T-helper 2 cell treated with Interferon-gamma antibody and Interleukin-4, amounts not matched to agents 5 μg/mL and 100 μg/mL, for 36 hours (primary cell): ENCODE data around the gene DNAJC6.

Experiments
- DNase-seq: peaks from one replicate; pipeline ENCODE4 v3.0.0; 2021; ENCODE audit warnings: low spot score
- H3K27ac Mint-ChIP-seq: one replicate; pipeline ENCODE4 v1.8.0; 2021; ENCODE audit warnings: mild to moderate bottlenecking, mixed read lengths
- H3K27me3 Mint-ChIP-seq: one replicate; pipeline ENCODE4 v1.8.0; 2021; ENCODE audit warnings: low read depth, mixed read lengths
- H3K36me3 Mint-ChIP-seq: one replicate; pipeline ENCODE4 v1.8.0; 2021; ENCODE audit warnings: low read depth, mixed read lengths
- H3K4me1 Mint-ChIP-seq: one replicate; pipeline ENCODE4 v1.8.0; 2021; ENCODE audit warnings: low read depth, mixed read lengths
- H3K4me3 Mint-ChIP-seq: one replicate; pipeline ENCODE4 v1.8.0; 2022; ENCODE audit warnings: mild to moderate bottlenecking, moderate library complexity, mixed read lengths
- H3K9me3 Mint-ChIP-seq: one replicate; pipeline ENCODE4 v1.8.0; 2021; ENCODE audit warnings: mixed read lengths

DNAJC6 gene

DNA sequence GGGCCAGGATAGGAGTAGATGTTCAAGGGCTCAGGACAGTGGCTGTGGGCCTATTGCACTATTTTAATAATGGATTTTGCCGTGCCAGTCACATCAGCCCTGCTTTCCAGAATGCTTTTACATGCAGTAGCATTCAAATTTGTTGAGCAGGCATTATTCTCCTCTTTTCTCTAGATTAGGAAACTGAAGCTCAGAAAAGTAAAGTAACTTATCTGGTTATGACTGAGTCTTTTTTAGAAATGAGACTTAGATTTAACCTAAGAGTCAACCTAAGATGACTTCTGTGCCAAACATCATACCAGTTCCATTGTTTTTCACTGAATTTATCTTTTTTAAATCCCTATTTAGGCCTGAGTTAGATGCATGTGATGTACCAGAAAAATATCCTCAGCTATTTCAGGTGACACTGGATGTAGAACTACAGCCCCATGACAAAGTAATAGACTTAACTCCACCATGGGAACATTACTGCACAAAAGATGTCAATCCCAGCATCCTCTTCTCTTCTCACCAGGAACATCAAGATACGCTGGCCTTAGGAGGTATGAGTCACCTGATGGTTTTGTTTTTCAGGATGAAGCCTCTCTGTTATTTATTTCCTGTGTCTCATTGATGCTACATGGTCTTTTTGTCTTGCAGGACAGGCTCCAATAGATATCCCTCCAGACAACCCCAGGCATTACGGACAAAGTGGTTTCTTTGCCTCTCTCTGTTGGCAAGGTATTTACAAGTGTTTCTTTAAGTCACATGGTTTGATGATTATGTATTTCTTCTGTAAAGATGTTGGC, 79.8 kb downstream of the DNAJC6 start:
- peaks cover 34% of the 10 kb centered on the region for H3K4me1 Mint-ChIP-seq
- DNase-seq, result no peak
- H3K27ac Mint-ChIP-seq, result peak overlapping the region; percentile 34
- H3K27me3 Mint-ChIP-seq, result no peaks in the 10 kb centered on the region
- peaks cover 4% of the 10 kb centered on the region for H3K36me3 Mint-ChIP-seq
- no peak overlapping the region for H3K4me3 Mint-ChIP-seq
- H3K9me3 Mint-ChIP-seq, result no peaks in the 10 kb centered on the region

DNA sequence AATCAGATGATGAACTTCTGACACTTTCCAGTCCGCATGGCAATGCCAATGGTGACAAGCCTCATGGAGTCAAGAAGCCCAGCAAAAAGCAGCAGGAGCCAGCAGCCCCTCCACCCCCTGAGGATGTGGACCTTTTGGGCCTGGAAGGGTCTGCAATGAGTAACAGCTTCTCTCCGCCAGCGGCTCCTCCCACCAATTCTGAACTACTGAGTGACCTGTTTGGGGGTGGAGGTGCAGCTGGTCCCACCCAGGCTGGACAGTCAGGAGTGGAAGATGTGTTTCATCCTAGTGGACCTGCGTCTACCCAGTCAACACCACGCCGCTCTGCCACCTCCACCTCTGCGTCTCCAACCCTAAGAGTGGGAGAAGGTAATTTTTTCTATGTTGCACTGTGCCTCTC, 83.2 kb downstream of the DNAJC6 start:
- peak overlapping the region; percentile 49 for H3K27ac Mint-ChIP-seq
- H3K36me3 Mint-ChIP-seq, result peaks cover 4% of the 10 kb centered on the region
- no peaks in the 10 kb centered on the region for H3K27me3 Mint-ChIP-seq
- no peak overlapping the region for H3K4me3 Mint-ChIP-seq
- no peak for DNase-seq
- H3K9me3 Mint-ChIP-seq, result no peaks in the 10 kb centered on the region
- peaks cover 62% of the 10 kb centered on the region for H3K4me1 Mint-ChIP-seq

DNA sequence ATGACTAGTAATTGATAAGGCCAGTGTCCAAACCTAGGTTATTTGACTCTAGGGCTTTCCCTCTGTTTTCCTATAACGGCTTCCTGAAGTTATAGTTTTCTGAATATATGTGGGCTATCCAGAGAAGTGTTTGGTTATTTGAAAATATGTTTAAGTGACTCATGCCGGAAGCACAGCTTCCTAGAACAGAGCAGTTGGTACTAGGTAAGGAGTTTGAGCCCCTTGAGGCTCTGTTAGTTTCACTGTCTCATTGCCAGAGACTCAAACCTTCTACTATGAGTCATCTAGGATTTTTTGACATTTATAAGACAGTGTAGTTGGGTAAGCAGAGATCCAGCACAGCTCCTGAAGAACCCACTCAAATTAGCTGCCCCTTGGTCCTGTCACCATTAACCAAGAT, 84.0 kb downstream of the DNAJC6 start:
- peaks cover 5% of the 10 kb centered on the region for H3K36me3 Mint-ChIP-seq
- peaks cover 69% of the 10 kb centered on the region for H3K4me1 Mint-ChIP-seq
- H3K9me3 Mint-ChIP-seq, result no peaks in the 10 kb centered on the region
- peak; percentile 46 for DNase-seq
- peak overlapping the region; percentile 72 for H3K27ac Mint-ChIP-seq
- H3K27me3 Mint-ChIP-seq, result no peaks in the 10 kb centered on the region
- H3K4me3 Mint-ChIP-seq, result peak overlapping the region; percentile 46

DNA sequence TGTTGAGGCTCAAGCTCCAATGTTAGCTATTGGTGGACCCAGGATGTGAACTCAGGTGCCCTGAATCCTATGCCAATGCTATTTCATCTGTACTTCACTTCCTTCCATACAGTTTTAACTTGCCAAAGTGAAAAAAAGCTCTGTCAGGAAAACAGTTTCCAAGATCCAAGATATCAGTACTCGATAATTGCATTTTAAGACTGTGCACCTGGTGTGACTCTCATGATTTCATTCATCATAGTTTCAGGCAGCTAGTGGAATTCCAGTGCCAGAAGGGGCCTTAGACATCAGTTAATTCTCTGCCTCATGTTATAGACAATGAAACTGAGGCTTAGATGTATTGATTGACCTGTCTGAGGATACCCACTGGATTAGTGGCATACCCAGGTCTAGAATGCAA, 84.6 kb downstream of the DNAJC6 start:
- H3K4me1 Mint-ChIP-seq, result peaks cover 73% of the 10 kb centered on the region
- H3K36me3 Mint-ChIP-seq, result peaks cover 4% of the 10 kb centered on the region

DNA sequence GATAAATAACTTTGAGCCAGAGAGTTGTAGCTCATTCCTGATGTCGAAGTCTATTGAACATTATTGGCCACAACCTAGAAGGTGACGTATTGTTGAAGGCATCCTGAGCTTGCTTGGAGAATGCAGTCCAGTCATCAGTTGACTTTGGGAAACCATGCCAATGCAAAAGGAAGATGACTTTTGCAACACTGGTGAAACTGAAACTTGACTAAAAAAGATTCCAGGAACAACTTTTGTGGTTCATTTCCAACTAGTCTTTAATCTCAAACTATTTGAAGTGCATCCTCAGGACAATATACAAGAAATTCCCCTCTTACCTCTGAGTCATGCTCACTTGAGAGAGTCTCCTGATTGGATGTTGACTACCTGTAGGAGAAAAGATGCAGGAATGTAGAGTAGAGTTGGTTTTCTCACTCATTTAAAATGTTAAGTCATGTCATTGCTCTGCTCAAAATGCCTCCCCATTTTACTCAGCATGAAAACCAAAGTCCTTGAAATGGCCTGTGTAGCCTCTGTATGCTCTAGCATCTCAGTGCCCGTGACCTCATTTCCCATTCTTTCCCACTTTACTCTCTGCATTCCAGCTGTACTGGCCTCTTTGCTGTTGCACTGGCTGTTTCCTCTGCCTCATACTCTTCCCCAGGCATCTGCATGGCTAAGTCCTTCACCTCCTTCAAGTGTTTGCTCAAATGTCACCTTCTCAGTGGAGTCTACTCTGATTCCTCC, 86.7 kb downstream of the DNAJC6 start:
- no peaks in the 10 kb centered on the region for H3K9me3 Mint-ChIP-seq
- peaks cover 67% of the 10 kb centered on the region for H3K4me1 Mint-ChIP-seq
- no peaks in the 10 kb centered on the region for H3K27me3 Mint-ChIP-seq
- H3K27ac Mint-ChIP-seq, result peak overlapping the region; percentile 55
- peak; percentile 30 for DNase-seq
- peak overlapping the region; percentile 25 for H3K4me3 Mint-ChIP-seq
- H3K36me3 Mint-ChIP-seq, result peaks cover 4% of the 10 kb centered on the region

More for the DNA sequence above, 84.6 kb downstream of the DNAJC6 start:
- DNase-seq, result no peak
- Mint-ChIP-seq H3K4me3 (peak overlapping the region; percentile 46), H3K27ac (peak overlapping the region; percentile 72), H3K27me3 (no peaks in the 10 kb centered on the region), H3K9me3 (no peaks in the 10 kb centered on the region)

DNA sequence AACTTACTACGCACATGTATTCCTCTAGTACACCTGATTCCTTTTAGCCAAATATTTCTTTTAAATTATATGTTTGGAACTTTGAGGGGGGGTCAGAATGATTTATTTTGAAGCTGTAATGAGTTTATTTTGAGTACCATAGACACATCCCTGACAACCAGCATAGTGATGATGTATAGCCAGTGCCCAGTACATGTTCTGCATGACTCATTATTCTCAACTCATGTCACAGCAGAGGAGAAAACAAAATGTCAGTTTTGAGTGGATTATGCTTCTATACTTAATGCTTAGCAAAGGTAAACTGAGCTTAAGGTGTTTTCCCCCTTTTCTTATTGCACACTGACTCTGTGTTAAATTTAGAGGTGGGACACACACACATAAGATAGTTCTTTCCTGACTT, 88.7 kb downstream of the DNAJC6 start:
- H3K36me3 Mint-ChIP-seq, result peaks cover 2% of the 10 kb centered on the region
- H3K27me3 Mint-ChIP-seq, result no peaks in the 10 kb centered on the region
- H3K4me3 Mint-ChIP-seq, result no peak overlapping the region
- H3K9me3 Mint-ChIP-seq, result no peaks in the 10 kb centered on the region
- no peak overlapping the region for H3K27ac Mint-ChIP-seq
- peaks cover 54% of the 10 kb centered on the region for H3K4me1 Mint-ChIP-seq
- no peak for DNase-seq

DNA sequence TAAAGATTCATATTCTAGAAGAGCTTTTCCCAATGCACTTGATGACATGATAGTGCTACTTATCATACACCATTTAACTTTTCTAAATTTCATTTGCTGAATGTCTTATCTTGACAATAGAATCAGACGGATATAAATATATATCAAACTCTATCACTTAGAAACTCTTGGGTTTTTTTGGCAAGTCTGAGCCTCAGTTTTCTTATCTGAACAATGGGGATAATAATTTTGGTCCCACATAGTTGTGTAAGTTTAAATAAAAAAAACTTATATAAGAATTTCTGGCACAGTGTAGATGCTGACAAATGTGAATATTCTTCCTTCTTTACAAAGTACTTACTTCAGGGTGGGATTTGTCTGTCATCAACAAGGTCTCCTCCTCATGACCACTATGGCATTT, 89.7 kb downstream of the DNAJC6 start:
- no peak overlapping the region for H3K27ac Mint-ChIP-seq
- DNase-seq, result no peak
- no peaks in the 10 kb centered on the region for H3K9me3 Mint-ChIP-seq
- H3K4me1 Mint-ChIP-seq, result peaks cover 46% of the 10 kb centered on the region
- peaks cover 2% of the 10 kb centered on the region for H3K36me3 Mint-ChIP-seq
- no peaks in the 10 kb centered on the region for H3K27me3 Mint-ChIP-seq
- H3K4me3 Mint-ChIP-seq, result no peak overlapping the region

DNA sequence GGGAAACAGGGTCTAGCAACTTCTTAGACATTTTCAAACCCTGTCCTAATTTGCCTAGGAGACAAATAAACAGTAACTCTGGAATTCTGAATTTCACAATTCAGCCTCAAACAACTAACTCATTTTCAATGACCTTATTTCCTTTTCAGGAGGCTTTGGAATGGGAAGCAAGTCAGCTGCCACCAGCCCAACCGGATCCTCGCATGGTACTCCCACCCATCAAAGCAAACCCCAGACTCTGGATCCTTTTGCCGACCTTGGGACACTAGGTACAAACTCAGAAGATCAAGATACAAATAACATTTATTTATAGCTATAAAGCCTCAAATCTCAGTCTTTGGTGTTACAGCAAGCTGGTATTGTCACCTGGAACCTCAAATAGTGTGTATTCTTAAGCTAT, 92.3 kb downstream of the DNAJC6 start:
- Mint-ChIP-seq H3K27ac (no peak overlapping the region), H3K9me3 (no peaks in the 10 kb centered on the region), H3K36me3 (peaks cover 2% of the 10 kb centered on the region)

DNA sequence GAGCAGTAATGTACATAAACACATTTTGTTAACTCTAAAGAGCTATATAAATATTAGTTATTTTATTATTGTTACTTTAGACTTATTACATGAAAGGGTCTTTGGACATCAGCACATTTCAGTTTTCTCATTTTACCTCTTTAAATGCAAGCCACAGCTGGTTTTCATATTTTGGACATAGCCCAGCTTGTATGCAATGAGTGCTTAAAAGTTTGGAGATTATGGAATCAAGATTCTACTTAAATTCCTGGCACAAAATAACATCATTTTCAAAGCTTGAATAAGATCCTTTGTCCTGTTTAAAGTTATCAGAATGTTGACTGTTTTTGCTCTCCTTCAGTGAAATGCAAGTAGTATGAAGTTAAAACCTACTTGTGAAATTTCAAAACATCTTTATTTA, 95.6 kb downstream of the DNAJC6 start:
- Mint-ChIP-seq H3K4me3 (no peak overlapping the region), H3K9me3 (no peaks in the 10 kb centered on the region)

More for the DNA sequence above, 92.3 kb downstream of the DNAJC6 start:
- no peak overlapping the region for H3K4me3 Mint-ChIP-seq
- no peak for DNase-seq
- H3K27me3 Mint-ChIP-seq, result peaks cover 7% of the 10 kb centered on the region
- peaks cover 24% of the 10 kb centered on the region for H3K4me1 Mint-ChIP-seq

DNA sequence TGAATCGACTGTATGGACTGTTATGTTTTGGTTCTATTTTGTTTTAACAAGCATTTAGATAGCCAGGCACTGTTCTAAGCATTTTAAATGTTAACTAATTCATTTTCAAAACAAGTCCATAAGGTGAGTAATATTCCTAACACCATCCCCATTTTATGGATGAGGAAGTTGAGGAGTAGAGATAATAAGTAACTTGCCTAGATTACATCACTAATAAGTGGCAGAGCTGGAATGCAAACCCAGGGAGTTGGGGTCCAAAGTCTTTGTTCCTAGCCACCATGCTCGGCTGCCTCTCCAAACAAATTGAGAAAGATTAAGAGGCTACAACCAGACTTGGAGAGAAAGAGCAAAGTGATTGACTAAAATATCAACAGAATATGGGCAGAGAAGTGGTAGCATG, 98.5 kb downstream of the DNAJC6 start:
- Mint-ChIP-seq H3K27ac (no peak overlapping the region), H3K36me3 (no peaks in the 10 kb centered on the region), H3K9me3 (no peaks in the 10 kb centered on the region), H3K4me1 (no peaks in the 10 kb centered on the region), H3K27me3 (peaks cover 21% of the 10 kb centered on the region), H3K4me3 (no peak overlapping the region)
- DNase-seq, result no peak

More for the DNA sequence above, 95.6 kb downstream of the DNAJC6 start:
- no peaks in the 10 kb centered on the region for H3K36me3 Mint-ChIP-seq
- peaks cover 15% of the 10 kb centered on the region for H3K27me3 Mint-ChIP-seq
- H3K4me1 Mint-ChIP-seq, result no peaks in the 10 kb centered on the region
- DNase-seq, result no peak
- no peak overlapping the region for H3K27ac Mint-ChIP-seq

DNA sequence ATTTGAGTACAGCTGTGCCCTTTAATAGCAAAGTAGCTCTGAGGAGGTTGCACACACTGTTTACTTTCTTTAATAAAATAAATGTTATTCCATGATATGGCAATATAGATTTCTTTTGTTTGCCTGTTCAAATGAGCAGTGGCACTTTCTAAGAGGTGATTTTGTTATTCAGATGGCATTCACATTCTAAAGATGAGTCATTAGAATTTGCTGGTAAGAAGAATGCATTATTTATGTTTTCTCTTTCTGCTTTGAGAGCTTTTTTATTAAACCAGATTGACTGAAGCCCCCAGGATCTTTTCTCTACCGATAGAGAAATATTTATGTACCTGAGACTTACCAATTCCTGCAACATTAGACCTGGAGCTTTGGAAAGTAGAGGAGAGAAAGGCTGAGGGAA, 100.0 kb downstream of the DNAJC6 start:
- no peaks in the 10 kb centered on the region for H3K36me3 Mint-ChIP-seq
- H3K4me1 Mint-ChIP-seq, result no peaks in the 10 kb centered on the region
- H3K9me3 Mint-ChIP-seq, result no peaks in the 10 kb centered on the region
- no peak overlapping the region for H3K4me3 Mint-ChIP-seq
- H3K27ac Mint-ChIP-seq, result no peak overlapping the region
- DNase-seq, result no peak
- H3K27me3 Mint-ChIP-seq, result peaks cover 24% of the 10 kb centered on the region

DNA sequence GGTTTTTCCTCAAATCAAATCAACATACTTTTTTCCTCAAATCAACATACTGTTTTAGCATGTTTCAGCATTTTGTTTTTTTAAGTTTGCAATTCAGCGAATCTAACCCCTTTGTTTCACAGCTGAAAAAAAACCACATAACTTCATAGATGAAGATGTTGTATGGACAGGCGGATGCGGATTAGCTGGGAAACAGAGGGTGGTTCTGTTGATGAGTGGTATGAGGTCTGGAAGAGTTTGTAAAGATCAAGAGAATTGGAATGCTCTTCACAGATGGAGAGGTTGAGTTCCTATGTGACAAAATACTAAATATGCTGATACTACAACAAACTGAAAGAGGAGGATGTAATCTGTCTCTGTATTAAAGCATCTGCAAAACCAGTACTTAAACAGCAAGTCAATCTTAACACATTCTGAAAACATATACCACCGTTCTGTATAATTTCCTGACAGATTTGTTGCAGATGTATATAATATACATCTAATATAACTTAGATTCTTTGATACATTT, 100.5 kb downstream of the DNAJC6 start:
- H3K36me3 Mint-ChIP-seq, result no peaks in the 10 kb centered on the region
- H3K4me3 Mint-ChIP-seq, result no peak overlapping the region
- H3K27me3 Mint-ChIP-seq, result peaks cover 22% of the 10 kb centered on the region
- H3K4me1 Mint-ChIP-seq, result no peaks in the 10 kb centered on the region
- H3K9me3 Mint-ChIP-seq, result no peaks in the 10 kb centered on the region
- no peak for DNase-seq
- H3K27ac Mint-ChIP-seq, result no peak overlapping the region

DNA sequence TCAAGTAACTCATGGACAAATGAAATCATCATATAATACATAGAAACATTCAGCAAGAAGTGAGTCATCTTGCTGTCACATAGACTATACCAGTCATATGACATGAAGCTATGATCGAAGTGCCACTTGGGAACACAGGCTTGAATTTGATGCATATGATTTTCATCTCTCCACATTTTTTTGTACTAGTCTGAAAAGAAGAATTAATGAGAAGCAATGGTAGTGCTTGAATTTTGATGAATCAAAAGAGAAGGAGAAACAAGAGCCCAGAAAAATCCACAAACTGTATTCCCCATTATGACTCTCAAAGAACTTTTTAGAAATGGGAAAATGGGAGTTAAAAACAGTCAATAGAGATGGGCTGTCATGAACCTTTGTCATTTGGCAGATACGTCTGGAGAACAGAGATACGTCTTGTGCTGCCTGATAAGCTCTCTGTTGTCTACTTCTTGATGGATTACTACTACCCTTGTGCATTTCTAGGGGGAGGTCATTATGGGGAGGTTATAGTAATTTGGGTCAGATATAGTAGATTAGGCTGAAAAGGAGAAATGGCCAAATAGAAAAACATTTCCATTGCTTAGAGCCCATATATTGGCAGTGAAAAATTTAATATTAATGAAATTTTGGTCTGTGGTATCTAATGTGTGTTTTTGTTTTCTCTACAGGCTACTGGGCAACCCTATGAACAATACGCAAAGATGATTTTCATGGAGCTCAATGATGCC, 103.1 kb downstream of the DNAJC6 start:
- no peaks in the 10 kb centered on the region for H3K36me3 Mint-ChIP-seq
- H3K27ac Mint-ChIP-seq, result no peak overlapping the region
- no peak for DNase-seq
- peaks cover 26% of the 10 kb centered on the region for H3K27me3 Mint-ChIP-seq
- H3K4me1 Mint-ChIP-seq, result peaks cover under 1% of the 10 kb centered on the region
- H3K9me3 Mint-ChIP-seq, result no peaks in the 10 kb centered on the region
- H3K4me3 Mint-ChIP-seq, result no peak overlapping the region

DNA sequence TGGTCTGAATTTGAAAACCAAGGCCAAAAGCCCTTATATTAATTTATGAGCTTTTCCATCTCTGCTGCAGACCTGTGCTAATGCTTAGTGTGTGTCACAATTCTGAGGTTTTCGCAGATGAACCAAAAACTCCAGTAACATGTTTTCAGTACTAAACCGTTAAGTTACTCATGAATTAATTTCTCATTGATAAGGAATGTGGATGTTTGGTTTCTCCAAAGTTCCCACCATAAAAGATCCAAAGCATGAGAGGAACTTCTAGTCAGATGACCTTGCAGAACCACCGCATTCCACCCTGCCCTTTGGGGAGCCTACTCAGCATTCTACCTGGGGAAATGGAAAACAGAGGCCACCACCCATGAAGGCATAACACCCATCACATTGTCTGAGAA, 103.6 kb downstream of the DNAJC6 start:
- Mint-ChIP-seq H3K27me3 (peaks cover 24% of the 10 kb centered on the region), H3K9me3 (no peaks in the 10 kb centered on the region), H3K4me1 (peaks cover 2% of the 10 kb centered on the region), H3K27ac (no peak overlapping the region), H3K36me3 (no peaks in the 10 kb centered on the region), H3K4me3 (no peak overlapping the region)
- DNase-seq, result no peak
